T1000 (cell line): ENCODE data around the gene FGF18.

ENCODE experiments used
- DNase-seq: peaks from one replicate; lab custom pipeline; 2025; ENCODE audit warnings: mixed read lengths; lab: John Stamatoyannopoulos, UW

The FGF18 gene

GRCh38 chr5:171422902-171423663 lies 3.6 kb downstream of the FGF18 start:
- no peak for DNase-seq

GRCh38 chr5:171424726-171425125 lies 5.3 kb downstream of the FGF18 start:
- DNase-seq, result no peak

GRCh38 chr5:171425596-171426244 lies 6.3 kb downstream of the FGF18 start:
- no peak for DNase-seq

- no peak for DNase-seq
Measured at GRCh38 chr5:171426266-171426665, 6.8 kb downstream of the FGF18 start.

- DNase-seq, result no peak
Measured at GRCh38 chr5:171426680-171427079, 7.2 kb downstream of the FGF18 start.

GRCh38 chr5:171427318-171428167 lies 8.1 kb downstream of the FGF18 start:
- no peak for DNase-seq

- no peak for DNase-seq
Measured at GRCh38 chr5:171428168-171428696, 8.8 kb downstream of the FGF18 start.

- DNase-seq, result no peak
Measured at GRCh38 chr5:171428809-171429542, 9.5 kb downstream of the FGF18 start.

- DNase-seq, result no peak
Measured at GRCh38 chr5:171429543-171429910, 10.1 kb downstream of the FGF18 start.

- no peak for DNase-seq
Measured at GRCh38 chr5:171431251-171431777, 11.9 kb downstream of the FGF18 start.

GRCh38 chr5:171432076-171432475 lies 12.6 kb downstream of the FGF18 start:
- DNase-seq, result no peak

GRCh38 chr5:171432583-171433351 lies 13.3 kb downstream of the FGF18 start:
- no peak for DNase-seq

- no peak for DNase-seq
Measured at GRCh38 chr5:171433352-171433698, 13.9 kb downstream of the FGF18 start.

GRCh38 chr5:171433982-171434676 lies 14.7 kb downstream of the FGF18 start:
- no peak for DNase-seq

- DNase-seq, result no peak
Measured at GRCh38 chr5:171434874-171435273, 15.4 kb downstream of the FGF18 start.

- no peak for DNase-seq
Measured at GRCh38 chr5:171435908-171436307, 16.5 kb downstream of the FGF18 start.

GRCh38 chr5:171436804-171437285 lies 17.4 kb downstream of the FGF18 start:
- DNase-seq, result no peak

- no peak for DNase-seq
Measured at GRCh38 chr5:171437286-171437821, 17.9 kb downstream of the FGF18 start.

- no peak for DNase-seq
Measured at GRCh38 chr5:171438738-171439137, 19.3 kb downstream of the FGF18 start.
